Astrocyte (in vitro differentiated cells and primary cell): ENCODE results near the gene SIK3. TPM values are rescaled to one million over a fixed set of nuclear protein-coding genes. Genes with fewer than 3 reads are reported as not detected.

Source experiments
- DNase-seq: peaks from one replicate; pipeline ENCODE4 v3.0.0-alpha.2; 2010; ENCODE audit warnings: low read depth
- FAIRE-seq: peaks from 2 replicates; lab custom pipeline; 2011; peaks lifted over from hg19 to GRCh38; lab: Jason Lieb, UNC
- H2AFZ ChIP-seq: 2 replicates; pipeline ENCODE4 v1.6.0; 2012; ENCODE audit warnings: low read depth, low read length, inconsistent platforms
- H3K27ac ChIP-seq: 2 replicates; pipeline ENCODE4 v1.5.1; 2011; ENCODE audit warnings: low read depth, low read length, inconsistent platforms
- H3K27me3 ChIP-seq: 2 replicates; pipeline ENCODE4 v1.6.0; 2011; ENCODE audit warnings: low read length, inconsistent platforms; ENCODE audit not compliant: insufficient read depth
- H3K36me3 ChIP-seq: 2 replicates; pipeline ENCODE4 v1.5.1; 2011; ENCODE audit warnings: low read length, inconsistent platforms; ENCODE audit not compliant: insufficient read depth
- H3K4me1 ChIP-seq: 2 replicates; pipeline ENCODE4 v1.5.1; 2011; ENCODE audit warnings: low read length, inconsistent platforms; ENCODE audit not compliant: insufficient read depth
- H3K4me2 ChIP-seq: 2 replicates; pipeline ENCODE4 v1.6.0; 2012; ENCODE audit warnings: low read length, inconsistent platforms
- H3K4me3 ChIP-seq: 2 replicates; pipeline ENCODE4 v1.5.1; 2011; ENCODE audit warnings: low read depth, mild to moderate bottlenecking, low read length, inconsistent platforms; ENCODE audit not compliant: insufficient read depth
- H3K79me2 ChIP-seq: 2 replicates; pipeline ENCODE4 v1.6.0; 2012; ENCODE audit warnings: mild to moderate bottlenecking, low read length, inconsistent platforms; ENCODE audit not compliant: insufficient read depth
- H3K9ac ChIP-seq: 2 replicates; pipeline ENCODE4 v1.6.0; 2012; ENCODE audit warnings: mild to moderate bottlenecking, low read length, inconsistent platforms
- H3K9me3 ChIP-seq: 2 replicates; pipeline ENCODE4 v1.5.1; 2012; ENCODE audit warnings: low read depth, mild to moderate bottlenecking, low read length, inconsistent platforms; ENCODE audit not compliant: insufficient read depth
- H4K20me1 ChIP-seq: 2 replicates; pipeline ENCODE4 v1.6.0; 2012; ENCODE audit warnings: low read length, inconsistent platforms; ENCODE audit not compliant: insufficient read depth
- H3K27ac Mint-ChIP-seq: one replicate; pipeline ENCODE4 v1.8.0; 2021; ENCODE audit warnings: mild to moderate bottlenecking, mixed read lengths; ENCODE audit not compliant: unreplicated experiment
- H3K27me3 Mint-ChIP-seq: one replicate; pipeline ENCODE4 v1.8.0; 2021; ENCODE audit warnings: low read depth, mixed read lengths; ENCODE audit not compliant: unreplicated experiment
- H3K36me3 Mint-ChIP-seq: one replicate; pipeline ENCODE4 v1.8.0; 2021; ENCODE audit warnings: low read depth, mixed read lengths; ENCODE audit not compliant: unreplicated experiment
- H3K4me1 Mint-ChIP-seq: one replicate; pipeline ENCODE4 v1.8.0; 2021; ENCODE audit warnings: low read depth, mixed read lengths; ENCODE audit not compliant: unreplicated experiment
- H3K4me3 Mint-ChIP-seq: one replicate; pipeline ENCODE4 v1.8.0; 2021; ENCODE audit warnings: mild to moderate bottlenecking, moderate library complexity, mixed read lengths; ENCODE audit not compliant: unreplicated experiment
- H3K9me3 Mint-ChIP-seq: one replicate; pipeline ENCODE4 v1.8.0; 2021; ENCODE audit warnings: mild to moderate bottlenecking, mixed read lengths; ENCODE audit not compliant: unreplicated experiment
- EZH2 ChIP-seq: IDR thresholded peaks from 2 replicates; pipeline ENCODE4 v1.6.1; 2012; ENCODE audit warnings: mild to moderate bottlenecking, low read length, inconsistent platforms; ENCODE audit not compliant: insufficient read depth
- total RNA-seq: library from RNA; stranded (reverse); gene quantifications from 2 replicates; pipeline ENCODE4 v1.2.1, GENCODE V29; 2021
- TF ChIP-seq, protein P1 (sequence below): IDR thresholded peaks from 2 replicates; pipeline ENCODE4 v1.5.1; 2011; ENCODE audit warnings: low read depth, mild to moderate bottlenecking, inconsistent platforms, low read length, moderate library complexity; ENCODE audit not compliant: insufficient read depth

Gene SIK3
- total RNA-seq, 1 donor from 2014 or later, result 34.4 TPM

DNA sequence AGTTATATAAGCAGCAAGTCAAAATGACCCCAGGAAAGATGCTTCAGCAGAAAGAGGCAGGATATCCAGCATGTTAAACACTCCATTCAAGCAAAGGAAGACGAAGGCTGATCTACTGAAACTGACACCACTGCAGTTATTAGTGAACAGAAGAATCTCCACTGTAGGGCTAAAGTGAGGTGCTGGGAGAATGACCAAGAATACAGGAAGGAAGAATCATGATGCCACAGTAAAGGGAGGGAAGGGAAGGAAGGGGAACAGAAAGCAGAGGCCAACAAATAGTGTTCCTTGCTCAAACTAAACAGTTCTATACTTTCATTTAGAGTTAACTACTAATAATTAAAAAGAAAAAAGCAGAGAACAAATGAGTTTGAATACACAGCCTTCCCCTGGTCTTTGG is 92.5 kb downstream of the SIK3 start:
- Histone ChIP-seq H3K9me3 (no peaks in the 10 kb centered on the region), H3K4me2 (no peak overlapping the region), H3K79me2 (peaks cover 15% of the 10 kb centered on the region), H3K36me3 (no peaks in the 10 kb centered on the region), H3K27me3 (no peaks in the 10 kb centered on the region), H3K4me1 (peaks cover 7% of the 10 kb centered on the region), H3K4me3 (no peak overlapping the region), H4K20me1 (peaks cover 18% of the 10 kb centered on the region), H3K27ac (no peak overlapping the region), H3K9ac (no peak overlapping the region), H2AFZ (no peak overlapping the region)
- DNase-seq (no peak), FAIRE-seq (no peak)
- Mint-ChIP-seq H3K27me3 (no peaks in the 10 kb centered on the region), H3K4me1 (peaks cover 10% of the 10 kb centered on the region), H3K9me3 (no peaks in the 10 kb centered on the region), H3K27ac (no peak overlapping the region), H3K36me3 (no peaks in the 10 kb centered on the region), H3K4me3 (no peak overlapping the region)
- TF ChIP-seq, protein P1, sequence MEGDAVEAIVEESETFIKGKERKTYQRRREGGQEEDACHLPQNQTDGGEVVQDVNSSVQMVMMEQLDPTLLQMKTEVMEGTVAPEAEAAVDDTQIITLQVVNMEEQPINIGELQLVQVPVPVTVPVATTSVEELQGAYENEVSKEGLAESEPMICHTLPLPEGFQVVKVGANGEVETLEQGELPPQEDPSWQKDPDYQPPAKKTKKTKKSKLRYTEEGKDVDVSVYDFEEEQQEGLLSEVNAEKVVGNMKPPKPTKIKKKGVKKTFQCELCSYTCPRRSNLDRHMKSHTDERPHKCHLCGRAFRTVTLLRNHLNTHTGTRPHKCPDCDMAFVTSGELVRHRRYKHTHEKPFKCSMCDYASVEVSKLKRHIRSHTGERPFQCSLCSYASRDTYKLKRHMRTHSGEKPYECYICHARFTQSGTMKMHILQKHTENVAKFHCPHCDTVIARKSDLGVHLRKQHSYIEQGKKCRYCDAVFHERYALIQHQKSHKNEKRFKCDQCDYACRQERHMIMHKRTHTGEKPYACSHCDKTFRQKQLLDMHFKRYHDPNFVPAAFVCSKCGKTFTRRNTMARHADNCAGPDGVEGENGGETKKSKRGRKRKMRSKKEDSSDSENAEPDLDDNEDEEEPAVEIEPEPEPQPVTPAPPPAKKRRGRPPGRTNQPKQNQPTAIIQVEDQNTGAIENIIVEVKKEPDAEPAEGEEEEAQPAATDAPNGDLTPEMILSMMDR, result no peak
- TF ChIP-seq EZH2, result no peak

DNA sequence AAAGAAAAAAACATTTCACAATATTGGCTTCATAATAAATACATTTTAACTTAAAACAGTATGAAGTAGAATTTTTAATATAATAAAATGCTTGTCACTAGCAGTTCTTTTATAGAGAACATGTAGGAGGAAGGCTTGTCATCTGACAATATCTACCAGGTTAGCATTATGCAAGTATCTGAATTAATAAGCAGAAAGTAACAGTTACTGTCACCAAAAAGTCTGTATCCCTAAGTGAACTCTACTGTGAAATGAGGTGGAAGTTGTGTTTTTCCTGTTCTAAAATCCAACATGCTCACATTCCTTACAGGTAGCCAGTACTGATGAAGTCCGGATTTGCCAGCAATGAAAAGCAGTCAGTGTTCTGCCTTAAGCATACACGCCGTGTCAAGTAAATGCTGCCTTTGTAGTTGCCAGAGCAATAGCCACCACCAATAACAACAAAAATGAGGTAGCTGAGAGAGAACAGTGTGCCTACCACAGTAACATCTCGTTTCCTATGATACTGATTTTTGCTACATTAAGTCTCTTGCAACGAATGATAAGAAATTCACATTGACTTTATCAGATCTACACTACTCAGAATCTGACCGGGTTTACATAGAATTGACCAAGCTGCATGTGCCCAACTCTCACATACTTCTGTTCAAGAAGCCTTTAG is 95.5 kb downstream of the SIK3 start:
- DNase-seq, result no peak

More for the DNA sequence above, 95.5 kb downstream of the SIK3 start:
- H3K4me1 ChIP-seq, result no peaks in the 10 kb centered on the region
- H3K4me3 Mint-ChIP-seq, result no peak overlapping the region
- H3K36me3 ChIP-seq, result no peaks in the 10 kb centered on the region
- peaks cover 7% of the 10 kb centered on the region for H3K79me2 ChIP-seq
- H3K27ac Mint-ChIP-seq, result no peak overlapping the region
- H3K9me3 Mint-ChIP-seq, result no peaks in the 10 kb centered on the region
- H3K9me3 ChIP-seq, result no peaks in the 10 kb centered on the region
- H3K4me2 ChIP-seq, result no peak overlapping the region
- H3K4me1 Mint-ChIP-seq, result no peaks in the 10 kb centered on the region
- no peak overlapping the region for H3K27ac ChIP-seq
- no peaks in the 10 kb centered on the region for H3K27me3 Mint-ChIP-seq
- peaks cover 2% of the 10 kb centered on the region for H3K36me3 Mint-ChIP-seq
- no peaks in the 10 kb centered on the region for H3K27me3 ChIP-seq
- H3K4me3 ChIP-seq, result no peak overlapping the region
- H4K20me1 ChIP-seq, result peaks cover 18% of the 10 kb centered on the region
- TF ChIP-seq, protein P1, result no peak
- TF ChIP-seq EZH2, result no peak
- H3K9ac ChIP-seq, result no peak overlapping the region
- FAIRE-seq, result no peak
- no peak overlapping the region for H2AFZ ChIP-seq
